IPS-18a (cell line): ENCODE data around the gene PCOLCE2.

Experiments used
- H3K27ac ChIP-seq: one replicate; pipeline ENCODE4 v1.5.1; 2013; ENCODE audit warnings: low read length
- H3K27me3 ChIP-seq: one replicate; pipeline ENCODE4 v1.6.1; 2013; ENCODE audit warnings: mild to moderate bottlenecking, low read length; ENCODE audit not compliant: control insufficient read depth, insufficient read depth
- H3K36me3 ChIP-seq: one replicate; pipeline ENCODE4 v1.6.1; 2013; ENCODE audit warnings: low read depth, low read length; ENCODE audit not compliant: control insufficient read depth
- H3K4me1 ChIP-seq: one replicate; pipeline ENCODE4 v1.6.1; 2013; ENCODE audit warnings: low read depth, low read length; ENCODE audit not compliant: control insufficient read depth
- H3K4me3 ChIP-seq: one replicate; pipeline ENCODE4 v1.5.1; 2013; ENCODE audit warnings: low read length
- H3K9ac ChIP-seq: one replicate; pipeline ENCODE4 v1.6.1; 2013; ENCODE audit warnings: mild to moderate bottlenecking, low read length, moderate library complexity
- H3K9me3 ChIP-seq: one replicate; pipeline ENCODE4 v1.6.1; 2013; ENCODE audit warnings: low read depth, low read length; ENCODE audit not compliant: control insufficient read depth

The PCOLCE2 gene

GRCh38 chr3:142819179-142819578 lies 69.7 kb downstream of the PCOLCE2 start:
- Histone ChIP-seq H3K4me1 (no peaks in the 10 kb centered on the region), H3K9me3 (no peaks in the 10 kb centered on the region), H3K27me3 (no peaks in the 10 kb centered on the region), H3K4me3 (no peak overlapping the region), H3K27ac (no peak overlapping the region), H3K36me3 (no peaks in the 10 kb centered on the region), H3K9ac (no peak overlapping the region)

DNA sequence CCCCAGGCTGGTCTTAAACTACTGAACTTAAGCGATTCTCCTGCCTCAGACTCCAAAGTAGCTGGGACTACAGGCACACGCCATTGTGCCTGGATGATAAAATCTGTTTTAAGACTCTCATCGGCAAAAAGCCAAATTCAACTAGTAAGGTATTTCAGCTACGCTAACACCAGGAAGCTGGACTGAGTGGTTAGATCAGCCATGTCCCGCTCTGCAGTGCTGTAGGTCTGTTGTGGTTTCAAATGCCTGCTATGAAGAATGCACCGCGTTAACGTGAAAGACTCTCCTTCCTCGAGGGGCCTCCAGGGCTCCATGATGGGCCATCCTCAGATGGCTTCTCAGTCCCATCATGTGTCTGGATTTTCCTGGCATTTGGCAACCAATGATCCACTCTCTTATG lies 70.2 kb downstream of the PCOLCE2 start:
- Histone ChIP-seq H3K4me3 (no peak overlapping the region), H3K9me3 (no peaks in the 10 kb centered on the region), H3K27me3 (no peaks in the 10 kb centered on the region), H3K9ac (no peak overlapping the region), H3K4me1 (no peaks in the 10 kb centered on the region), H3K27ac (no peak overlapping the region), H3K36me3 (no peaks in the 10 kb centered on the region)

DNA sequence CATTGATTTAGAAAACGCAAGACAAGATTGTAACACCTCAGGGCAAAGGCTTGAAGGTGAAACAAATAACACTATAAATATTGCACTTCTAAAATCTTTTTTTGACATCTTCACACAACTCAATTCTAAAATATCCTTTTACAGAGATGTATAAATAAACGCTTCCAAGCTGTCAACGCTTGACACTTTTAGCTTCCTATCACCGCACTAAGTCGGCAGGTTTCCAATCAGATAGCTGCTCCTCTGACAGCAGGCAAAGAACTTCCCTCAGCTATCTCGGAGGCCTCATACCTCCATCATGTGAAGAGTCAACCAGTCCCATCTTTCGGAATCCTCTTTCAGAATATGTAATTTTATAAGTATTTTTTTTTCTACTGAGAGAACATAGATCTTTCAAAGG lies 71.0 kb downstream of the PCOLCE2 start:
- Histone ChIP-seq H3K36me3 (no peaks in the 10 kb centered on the region), H3K4me1 (no peaks in the 10 kb centered on the region), H3K9ac (no peak overlapping the region), H3K27me3 (no peaks in the 10 kb centered on the region), H3K27ac (no peak overlapping the region), H3K4me3 (no peak overlapping the region), H3K9me3 (no peaks in the 10 kb centered on the region)

GRCh38 chr3:142817356-142817755 lies 71.5 kb downstream of the PCOLCE2 start:
- H3K4me3 ChIP-seq = no peak overlapping the region
- no peak overlapping the region for H3K9ac ChIP-seq
- H3K27ac ChIP-seq = no peak overlapping the region
- no peaks in the 10 kb centered on the region for H3K36me3 ChIP-seq
- H3K9me3 ChIP-seq = no peaks in the 10 kb centered on the region
- no peaks in the 10 kb centered on the region for H3K27me3 ChIP-seq
- no peaks in the 10 kb centered on the region for H3K4me1 ChIP-seq

DNA sequence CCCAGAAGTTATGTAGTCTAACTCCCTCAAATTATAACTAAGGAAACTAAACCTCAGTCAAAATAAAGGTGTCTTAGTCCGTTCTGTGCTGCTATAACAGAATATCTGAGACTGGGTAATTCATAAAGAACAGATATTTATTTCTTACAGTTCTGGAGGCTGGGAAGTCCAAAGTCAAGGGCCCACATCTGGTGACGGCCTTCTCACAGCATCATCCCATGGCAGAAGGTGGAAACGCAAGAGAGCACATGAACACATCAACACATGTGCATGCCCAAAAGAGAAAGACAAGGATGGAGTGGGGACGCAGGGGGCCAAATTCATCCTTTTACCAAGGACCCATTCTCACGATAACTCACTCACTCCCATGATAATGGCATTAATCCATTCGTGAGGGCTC lies 73.1 kb downstream of the PCOLCE2 start:
- no peaks in the 10 kb centered on the region for H3K4me1 ChIP-seq
- H3K9ac ChIP-seq = no peak overlapping the region
- H3K27ac ChIP-seq = no peak overlapping the region
- no peak overlapping the region for H3K4me3 ChIP-seq
- no peaks in the 10 kb centered on the region for H3K9me3 ChIP-seq
- H3K36me3 ChIP-seq = no peaks in the 10 kb centered on the region
- H3K27me3 ChIP-seq = no peaks in the 10 kb centered on the region

GRCh38 chr3:142809259-142809658 lies 79.6 kb downstream of the PCOLCE2 start:
- no peak overlapping the region for H3K4me3 ChIP-seq
- no peak overlapping the region for H3K9ac ChIP-seq
- peaks cover 7% of the 10 kb centered on the region for H3K36me3 ChIP-seq
- no peaks in the 10 kb centered on the region for H3K9me3 ChIP-seq
- H3K27me3 ChIP-seq = no peaks in the 10 kb centered on the region
- H3K4me1 ChIP-seq = no peaks in the 10 kb centered on the region
- H3K27ac ChIP-seq = no peak overlapping the region

DNA sequence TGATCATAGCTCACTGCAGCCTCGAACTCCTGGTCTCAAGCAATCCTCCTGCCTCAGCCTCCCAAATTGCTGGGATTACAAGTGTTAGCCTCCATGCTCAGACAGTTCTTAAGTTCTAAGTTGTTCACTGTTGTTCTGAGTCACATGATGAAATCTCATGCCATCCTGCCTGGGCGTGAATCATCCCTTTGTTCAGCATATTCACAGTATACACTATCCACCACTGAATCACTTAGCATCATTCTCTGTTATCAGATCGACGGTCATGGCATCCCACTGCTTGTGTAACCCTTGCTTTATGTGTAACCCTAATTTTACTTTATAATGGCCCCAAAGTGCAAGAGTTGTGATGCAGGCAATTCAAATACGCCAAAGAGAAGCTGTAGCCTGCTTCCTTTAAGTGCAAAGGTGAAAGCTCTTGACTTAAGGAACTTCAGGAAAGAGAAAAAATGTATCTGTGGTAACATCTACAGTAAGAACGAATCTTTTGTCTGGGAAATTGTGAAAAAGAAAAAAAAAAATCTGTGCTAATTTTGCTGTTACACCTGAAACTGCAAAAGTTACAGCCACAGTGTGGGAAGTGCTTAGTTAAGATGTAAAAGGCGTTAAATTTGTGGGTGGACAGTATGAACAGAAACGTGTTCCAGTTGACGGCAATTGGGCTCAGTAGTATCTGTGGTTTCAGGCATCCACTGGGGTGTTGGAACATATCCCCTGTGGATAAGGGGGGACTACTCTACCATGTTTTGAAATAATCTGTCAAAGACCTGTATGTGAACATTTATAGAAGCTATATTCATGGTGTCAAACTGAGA lies 80.6 kb downstream of the PCOLCE2 start:
- peaks cover 8% of the 10 kb centered on the region for H3K36me3 ChIP-seq
- H3K9me3 ChIP-seq = no peaks in the 10 kb centered on the region
- no peaks in the 10 kb centered on the region for H3K27me3 ChIP-seq
- no peak overlapping the region for H3K4me3 ChIP-seq
- no peak overlapping the region for H3K27ac ChIP-seq
- no peak overlapping the region for H3K9ac ChIP-seq
- no peaks in the 10 kb centered on the region for H3K4me1 ChIP-seq

DNA sequence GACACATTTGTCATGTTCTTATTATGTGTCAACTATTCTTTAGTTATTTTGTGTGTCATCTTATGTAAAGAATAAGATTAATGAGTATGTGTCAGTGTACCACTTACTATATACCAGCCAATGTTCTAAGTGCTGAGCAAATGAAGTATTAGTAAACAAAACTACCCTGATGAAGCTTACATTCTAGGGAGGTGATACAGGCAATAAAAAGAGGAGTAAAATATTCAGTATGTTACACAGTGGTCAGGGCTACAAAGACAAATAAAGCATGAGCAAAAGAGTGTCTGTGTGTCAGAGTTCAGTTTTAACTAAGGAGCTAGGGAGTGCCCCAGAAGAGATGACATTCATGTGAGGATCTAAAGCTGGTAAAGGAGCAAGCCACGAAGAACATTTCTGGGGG lies 86.0 kb downstream of the PCOLCE2 start:
- H3K27me3 ChIP-seq = no peaks in the 10 kb centered on the region
- no peaks in the 10 kb centered on the region for H3K9me3 ChIP-seq
- peaks cover 7% of the 10 kb centered on the region for H3K4me1 ChIP-seq
- peaks cover 8% of the 10 kb centered on the region for H3K36me3 ChIP-seq
- H3K4me3 ChIP-seq = no peak overlapping the region
- no peak overlapping the region for H3K9ac ChIP-seq
- H3K27ac ChIP-seq = no peak overlapping the region

- H3K27ac ChIP-seq = no peak overlapping the region
- no peaks in the 10 kb centered on the region for H3K9me3 ChIP-seq
- no peaks in the 10 kb centered on the region for H3K27me3 ChIP-seq
- peaks cover 8% of the 10 kb centered on the region for H3K36me3 ChIP-seq
- H3K9ac ChIP-seq = no peak overlapping the region
- H3K4me3 ChIP-seq = no peak overlapping the region
- peaks cover 7% of the 10 kb centered on the region for H3K4me1 ChIP-seq
Measured at GRCh38 chr3:142801746-142802145, 87.1 kb downstream of the PCOLCE2 start.

DNA sequence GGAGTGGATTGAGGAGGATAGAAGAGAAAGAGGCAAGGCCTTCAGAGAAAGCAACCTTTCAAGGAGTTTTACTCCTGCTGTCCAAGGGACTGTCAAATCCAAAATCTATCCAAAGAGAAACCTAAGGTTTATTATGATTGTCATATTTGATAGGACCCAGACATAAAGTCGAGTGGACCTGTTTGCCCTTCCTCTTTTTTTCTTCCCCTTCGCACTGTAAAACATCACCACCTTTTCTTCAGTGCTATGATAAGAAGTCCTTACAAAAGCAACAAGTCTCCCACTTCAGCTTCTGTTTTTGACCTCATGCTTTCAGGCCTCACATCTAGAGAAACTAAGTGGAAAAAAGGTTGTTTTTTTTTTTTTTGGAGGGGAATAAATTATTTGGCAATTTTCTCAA lies 92.1 kb downstream of the PCOLCE2 start:
- H3K36me3 ChIP-seq = no peaks in the 10 kb centered on the region
- no peaks in the 10 kb centered on the region for H3K9me3 ChIP-seq
- H3K27me3 ChIP-seq = no peaks in the 10 kb centered on the region
- H3K27ac ChIP-seq = no peak overlapping the region
- no peak overlapping the region for H3K4me3 ChIP-seq
- H3K9ac ChIP-seq = no peak overlapping the region
- peaks cover 19% of the 10 kb centered on the region for H3K4me1 ChIP-seq

DNA sequence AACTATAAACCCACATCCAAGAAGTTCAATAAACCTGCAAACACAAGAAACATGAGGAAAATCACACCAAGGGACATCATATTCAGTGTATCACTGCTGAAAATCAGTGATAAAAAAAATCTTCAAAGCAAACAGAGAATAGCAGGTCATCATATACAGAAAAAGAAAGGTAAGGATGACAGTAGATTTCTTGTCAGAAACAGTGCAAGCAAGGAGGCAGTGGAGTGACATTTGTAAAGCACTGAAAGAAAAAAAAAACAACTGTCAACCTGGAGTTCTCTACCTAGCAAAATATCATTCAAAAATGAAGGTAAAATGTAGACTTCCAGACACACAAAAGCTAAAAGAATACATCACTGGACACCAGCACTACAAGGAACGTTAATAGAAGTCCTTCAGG lies 93.6 kb downstream of the PCOLCE2 start:
- Histone ChIP-seq H3K4me1 (peaks cover 14% of the 10 kb centered on the region), H3K36me3 (no peaks in the 10 kb centered on the region), H3K27ac (no peak overlapping the region), H3K27me3 (no peaks in the 10 kb centered on the region), H3K4me3 (no peak overlapping the region), H3K9me3 (no peaks in the 10 kb centered on the region), H3K9ac (no peak overlapping the region)

GRCh38 chr3:142794508-142794907 lies 94.4 kb downstream of the PCOLCE2 start:
- Histone ChIP-seq H3K9me3 (no peaks in the 10 kb centered on the region), H3K27me3 (no peaks in the 10 kb centered on the region), H3K36me3 (no peaks in the 10 kb centered on the region), H3K4me3 (no peak overlapping the region), H3K27ac (no peak overlapping the region), H3K4me1 (peaks cover 14% of the 10 kb centered on the region), H3K9ac (no peak overlapping the region)
